HL-60/S4 (cell line): ENCODE data around the gene MUC5B.

Source experiments
- in situ Hi-C: fragments of 300-500 bp; cut with MboI; formaldehyde crosslinking; loops from 2 replicates; pipeline ENCODE4 v1.14.3; 2022; ENCODE audit warnings: low sequenced_read_pairs

The MUC5B gene

DNA sequence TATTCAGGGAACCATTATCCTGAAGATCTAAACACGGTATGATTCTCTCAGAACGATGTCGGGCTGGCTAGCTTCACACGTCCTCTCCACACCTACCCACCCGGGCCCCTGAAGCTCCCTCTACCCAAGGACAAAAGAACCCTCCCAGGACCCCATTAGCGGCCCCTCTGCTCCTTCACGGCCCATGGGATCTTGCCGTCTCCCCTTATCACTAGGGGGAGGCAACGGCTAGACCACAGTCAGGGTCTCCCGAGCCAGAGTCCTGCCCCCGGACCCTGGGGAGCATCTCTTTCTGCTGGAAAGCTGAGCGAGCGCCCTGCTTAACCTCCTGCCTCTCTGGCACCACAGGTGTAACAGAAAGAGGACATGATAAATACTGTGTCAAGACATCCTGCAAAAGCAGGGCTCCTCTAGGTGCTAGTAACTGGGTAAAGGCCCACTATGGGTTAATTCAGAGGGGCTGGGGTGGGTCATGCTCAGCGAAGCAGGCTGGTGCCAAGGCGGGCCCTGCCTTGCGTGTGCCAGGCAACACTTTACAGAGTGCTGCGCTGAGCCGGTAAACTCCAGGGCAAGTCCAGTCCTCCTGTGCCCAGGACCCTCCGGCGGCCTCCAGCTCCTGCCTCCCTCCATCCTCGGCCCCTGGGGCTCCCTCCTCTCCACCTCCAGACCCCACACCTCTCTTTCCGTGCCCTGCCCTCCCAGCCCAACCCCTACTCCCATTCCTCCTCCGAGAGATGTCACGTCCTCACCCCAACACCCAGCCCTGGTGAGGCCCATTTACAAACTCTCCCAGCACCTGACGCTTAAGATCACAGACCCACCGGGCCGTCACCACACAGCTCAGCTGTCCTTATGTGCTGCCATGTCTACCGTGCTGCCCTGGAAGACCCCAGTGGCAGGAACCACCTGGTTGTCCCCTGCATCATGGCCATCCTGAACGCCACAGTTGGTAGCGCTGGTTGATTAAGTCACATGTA, 83.6 kb downstream of the MUC5B start:
- in situ Hi-C loops = no loop called here

GRCh38 chr11:1307163-1307870, 84.5 kb downstream of the MUC5B start:
- in situ Hi-C loops = no loop called here

- in situ Hi-C loops = no loop called here
These were observed 85.3 kb downstream of the MUC5B start for GRCh38 chr11:1307998-1308742.

GRCh38 chr11:1308743-1309497, 86.1 kb downstream of the MUC5B start:
- in situ Hi-C loops = no loop called here

GRCh38 chr11:1309498-1310317, 86.8 kb downstream of the MUC5B start, which contains the start of gene TOLLIP:
TOLLIP (minus strand) TSS chr11:1309632; CDS start chr11:1309498, 134 bp downstream.
- in situ Hi-C loops = no loop called here

DNA sequence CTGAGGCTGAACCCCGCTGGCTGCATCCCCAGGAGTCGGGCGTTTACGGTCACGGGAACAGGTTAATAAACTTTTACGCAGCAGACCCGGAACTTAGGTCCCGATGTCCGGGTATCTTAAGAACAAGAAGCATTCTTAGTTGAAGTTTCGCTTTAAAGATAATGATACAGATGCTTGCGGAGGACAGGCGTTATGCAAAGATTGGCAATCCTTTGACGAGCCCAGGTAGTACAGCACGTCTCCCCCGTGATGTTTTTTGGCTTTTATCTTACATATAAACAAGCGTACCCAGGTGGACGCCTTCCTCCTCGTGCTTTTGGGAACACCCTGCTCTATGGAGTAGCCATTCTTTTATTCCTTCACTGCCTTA, 87.4 kb downstream of the MUC5B start:
- in situ Hi-C loops = no loop called here

- in situ Hi-C loops = no loop called here
These were observed 88.1 kb downstream of the MUC5B start for GRCh38 chr11:1310772-1311468.
